Activated CD8-positive, alpha-beta T cell treated with anti-CD3 and anti-CD28 coated beads for 36 hours (primary cell): Measurements from ENCODE around the gene ZIC5. TPM values are rescaled to one million over a fixed set of nuclear protein-coding genes. Genes with fewer than 3 reads are reported as not detected.
A peak's percentile ranks its signal among the peaks of the same experiment; 100 is the strongest.

Experiments used
- ATAC-seq: fragments of 200-7000 bp; cut with Tn5 transposase; one replicate; pipeline ENCODE4 v1.10.0; 2021; ENCODE audit warnings: mild to moderate bottlenecking, moderate library complexity
- CTCF ChIA-PET: fragments of 350-600 bp; sonication (Branson Sonifier 250); formaldehyde crosslinking; loops from one replicate; lab custom pipeline; 2021; ENCODE audit warnings: antibody characterized with exemption; lab: Charles Lee
- POLR2A ChIA-PET: fragments of 350-600 bp; sonication (Branson Sonifier 250); formaldehyde crosslinking; loops from one replicate; lab custom pipeline; 2021; ENCODE audit warnings: antibody characterized with exemption; lab: Charles Lee
- DNase-seq: peaks from one replicate; pipeline ENCODE4 v3.0.0-alpha.2; 2020
- H3K27ac Mint-ChIP-seq: one replicate; pipeline ENCODE4 v1.8.0; 2021; ENCODE audit warnings: mild to moderate bottlenecking, mixed read lengths
- H3K27me3 Mint-ChIP-seq: one replicate; pipeline ENCODE4 v1.8.0; 2021; ENCODE audit warnings: mixed read lengths
- H3K36me3 Mint-ChIP-seq: one replicate; pipeline ENCODE4 v1.8.0; 2021; ENCODE audit warnings: low read depth, mixed read lengths
- H3K4me1 Mint-ChIP-seq: one replicate; pipeline ENCODE4 v1.8.0; 2021; ENCODE audit warnings: low read depth, mixed read lengths
- H3K4me3 Mint-ChIP-seq: one replicate; pipeline ENCODE4 v1.8.0; 2021; ENCODE audit warnings: mild to moderate bottlenecking, moderate library complexity, mixed read lengths
- H3K9me3 Mint-ChIP-seq: one replicate; pipeline ENCODE4 v1.8.0; 2021; ENCODE audit warnings: mixed read lengths
- CTCF ChIP-seq: fragments of 200-600 bp; IDR thresholded peaks from one replicate; pipeline ENCODE4 v1.8.0; 2022; ENCODE audit warnings: antibody characterized with exemption, mild to moderate bottlenecking
- intact Hi-C: fragments of 100-400 bp; cut with micrococcal nuclease; formaldehyde crosslinking; loops from one replicate; pipeline ENCODE4 v1.10.0; 2022
- total RNA-seq, 2 experiments: library from RNA; stranded (reverse); gene quantifications; one replicate each; pipeline ENCODE4 v1.2.3, GENCODE V29; 2021

The ZIC5 gene
- total RNA-seq, 2 experiments from 2014 or later, result not detected

GRCh38 chr13:99986741-99987140 lies 15.2 kb upstream of the ZIC5 start:
- ChIA-PET CTCF (interaction anchor here (0.7 to 1.2 kb wide), 5 partner anchors 9 to 528 kb away, joined by 3 to 4 read pairs (median 3); no protein-coding TSS in a partner anchor), POLR2A (no interaction called here)
- Mint-ChIP-seq H3K9me3 (no peaks in the 10 kb centered on the region), H3K4me1 (peaks cover 34% of the 10 kb centered on the region), H3K4me3 (no peak overlapping the region), H3K27ac (no peak overlapping the region), H3K36me3 (peaks cover 11% of the 10 kb centered on the region), H3K27me3 (peaks cover 82% of the 10 kb centered on the region)
- DNase-seq, result no peak
- ATAC-seq, result no peak
- no peak for TF ChIP-seq CTCF
- intact Hi-C loops, result no loop called here

- ChIA-PET POLR2A (no interaction called here), CTCF (no interaction called here)
- Mint-ChIP-seq H3K4me3 (peak overlapping the region; percentile 5), H3K27me3 (peaks cover 75% of the 10 kb centered on the region), H3K36me3 (peaks cover 11% of the 10 kb centered on the region), H3K9me3 (no peaks in the 10 kb centered on the region), H3K4me1 (peaks cover 34% of the 10 kb centered on the region), H3K27ac (no peak overlapping the region)
- DNase-seq, result no peak
- ATAC-seq, result no peak
- intact Hi-C loops, result no loop called here
- no peak for TF ChIP-seq CTCF
Observed at GRCh38 chr13:99985886-99986527, 14.4 kb upstream of the ZIC5 start.

GRCh38 chr13:99985241-99985874 lies 13.8 kb upstream of the ZIC5 start:
- POLR2A ChIA-PET, result interaction anchor here (1.3 to 1.8 kb wide), 2 partner anchors 11 to 31 kb away, joined by 3 to 4 read pairs; no protein-coding TSS in a partner anchor
- Mint-ChIP-seq H3K4me3 (no peak overlapping the region), H3K9me3 (no peaks in the 10 kb centered on the region), H3K4me1 (peaks cover 30% of the 10 kb centered on the region), H3K36me3 (peaks cover 11% of the 10 kb centered on the region), H3K27ac (no peak overlapping the region), H3K27me3 (peaks cover 70% of the 10 kb centered on the region)
- DNase-seq, result no peak
- ATAC-seq, result no peak
- no peak for TF ChIP-seq CTCF
- CTCF ChIA-PET, result no interaction called here
- intact Hi-C loops, result no loop called here

GRCh38 chr13:99984461-99985240 lies 13.1 kb upstream of the ZIC5 start:
- Mint-ChIP-seq H3K4me3 (peak overlapping the region; percentile 16), H3K27me3 (peaks cover 66% of the 10 kb centered on the region), H3K27ac (no peak overlapping the region), H3K4me1 (peaks cover 24% of the 10 kb centered on the region), H3K9me3 (no peaks in the 10 kb centered on the region), H3K36me3 (peaks cover 8% of the 10 kb centered on the region)
- ChIA-PET CTCF (no interaction called here), POLR2A (interaction anchor here (1.3 to 1.8 kb wide), 4 partner anchors 11 to 329 kb away, joined by 3 to 5 read pairs (median 4); no protein-coding TSS in a partner anchor)
- no peak for DNase-seq
- intact Hi-C loops, result no loop called here
- ATAC-seq, result no peak
- no peak for TF ChIP-seq CTCF
